PFSK-1 (cell line): Measurements from ENCODE around the gene PGGT1B.

Experiments
- POLR2AphosphoS5 ChIP-seq: IDR thresholded peaks from 2 replicates; pipeline ENCODE4 v1.6.1; 2012; ENCODE audit warnings: low read depth, mild to moderate bottlenecking, control low read depth, low read length, moderate library complexity
- SIN3A ChIP-seq: IDR thresholded peaks from 2 replicates; pipeline ENCODE4 v1.6.1; 2012; ENCODE audit warnings: mild to moderate bottlenecking, low read length, moderate library complexity, borderline replicate concordance; ENCODE audit not compliant: insufficient read depth
- TAF1 ChIP-seq: IDR thresholded peaks from 2 replicates; pipeline ENCODE4 v1.6.1; 2012; ENCODE audit warnings: low read length, control low read depth, borderline replicate concordance; ENCODE audit not compliant: insufficient read depth
- TF ChIP-seq, protein P1 (sequence below), 2 experiments: IDR thresholded peaks; 2 replicates each; pipeline versions ENCODE4 v1.6.1 to v1.8.0; 2011 to 2012; ENCODE audit warnings: low read depth in 2 of 2, low read length in 2 of 2, control low read depth in 1 of 2, inconsistent platforms in 1 of 2, mild to moderate bottlenecking in 1 of 2, moderate library complexity in 1 of 2; ENCODE audit not compliant: insufficient read depth in 1 of 2

DNA sequence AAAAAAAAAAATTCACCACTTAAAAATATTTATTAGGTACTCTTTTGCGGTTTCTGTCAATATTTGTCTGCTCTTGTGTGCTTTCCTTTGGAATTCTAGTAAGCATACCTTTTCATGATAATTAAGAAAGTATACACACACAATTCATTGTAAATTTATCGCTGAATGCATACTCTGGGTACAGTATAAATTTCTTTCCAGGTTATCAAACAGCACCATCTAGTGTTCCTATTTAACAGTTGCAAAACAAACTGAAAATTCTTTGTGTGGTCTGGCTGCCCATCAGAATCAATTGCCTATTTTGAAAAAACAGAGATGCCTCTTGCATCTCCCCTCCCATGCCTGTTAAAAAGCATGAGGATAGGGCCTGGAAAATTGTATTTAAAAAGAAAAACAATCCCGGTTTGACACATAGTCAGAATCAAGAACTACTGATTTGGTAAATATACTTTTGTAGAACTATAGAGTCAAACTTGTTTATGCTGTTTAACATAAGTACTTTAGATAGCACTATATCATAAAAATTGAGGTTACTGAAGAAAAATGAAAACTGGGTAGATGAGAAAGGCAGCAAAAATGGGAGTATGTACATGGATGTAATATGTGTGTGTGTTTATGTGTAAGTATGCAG, 16.2 kb downstream of the PGGT1B start:
- no peak for TF ChIP-seq POLR2AphosphoS5
- TF ChIP-seq TAF1, result no peak
- TF ChIP-seq, protein P1, sequence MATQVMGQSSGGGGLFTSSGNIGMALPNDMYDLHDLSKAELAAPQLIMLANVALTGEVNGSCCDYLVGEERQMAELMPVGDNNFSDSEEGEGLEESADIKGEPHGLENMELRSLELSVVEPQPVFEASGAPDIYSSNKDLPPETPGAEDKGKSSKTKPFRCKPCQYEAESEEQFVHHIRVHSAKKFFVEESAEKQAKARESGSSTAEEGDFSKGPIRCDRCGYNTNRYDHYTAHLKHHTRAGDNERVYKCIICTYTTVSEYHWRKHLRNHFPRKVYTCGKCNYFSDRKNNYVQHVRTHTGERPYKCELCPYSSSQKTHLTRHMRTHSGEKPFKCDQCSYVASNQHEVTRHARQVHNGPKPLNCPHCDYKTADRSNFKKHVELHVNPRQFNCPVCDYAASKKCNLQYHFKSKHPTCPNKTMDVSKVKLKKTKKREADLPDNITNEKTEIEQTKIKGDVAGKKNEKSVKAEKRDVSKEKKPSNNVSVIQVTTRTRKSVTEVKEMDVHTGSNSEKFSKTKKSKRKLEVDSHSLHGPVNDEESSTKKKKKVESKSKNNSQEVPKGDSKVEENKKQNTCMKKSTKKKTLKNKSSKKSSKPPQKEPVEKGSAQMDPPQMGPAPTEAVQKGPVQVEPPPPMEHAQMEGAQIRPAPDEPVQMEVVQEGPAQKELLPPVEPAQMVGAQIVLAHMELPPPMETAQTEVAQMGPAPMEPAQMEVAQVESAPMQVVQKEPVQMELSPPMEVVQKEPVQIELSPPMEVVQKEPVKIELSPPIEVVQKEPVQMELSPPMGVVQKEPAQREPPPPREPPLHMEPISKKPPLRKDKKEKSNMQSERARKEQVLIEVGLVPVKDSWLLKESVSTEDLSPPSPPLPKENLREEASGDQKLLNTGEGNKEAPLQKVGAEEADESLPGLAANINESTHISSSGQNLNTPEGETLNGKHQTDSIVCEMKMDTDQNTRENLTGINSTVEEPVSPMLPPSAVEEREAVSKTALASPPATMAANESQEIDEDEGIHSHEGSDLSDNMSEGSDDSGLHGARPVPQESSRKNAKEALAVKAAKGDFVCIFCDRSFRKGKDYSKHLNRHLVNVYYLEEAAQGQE (IDR thresholded peaks at IDR 0.05; ENCODE audit: insufficient read depth in 1 of 2, low read depth in 2 of 2, low read length in 2 of 2), result no peak
- no peak for TF ChIP-seq SIN3A
